Measurements from ENCODE around the gene USF2. TPM values are rescaled to one million over a fixed set of nuclear protein-coding genes. Genes with fewer than 3 reads are reported as not detected.

Gene USF2
- total RNA-seq, 2 donors from 2014 or later, result 86.5 to 108 TPM

- Histone ChIP-seq H3K9ac (ENCODE audit: low read depth in 2 of 2, low read length in 2 of 2) (no peak overlapping the region), H3K9me3 (no peaks in the 10 kb centered on the region), H3K27ac (no peak overlapping the region), H3K4me1 (no peaks in the 10 kb centered on the region), H3K36me3 (no peaks in the 10 kb centered on the region), H3K27me3 (no peaks in the 10 kb centered on the region), H3K4me3 (no peak overlapping the region)
- intact Hi-C loops (cut with DNase I), result no loop called here
- peak; percentile 32 for DNase-seq
- no peak for TF ChIP-seq CTCF (IDR thresholded peaks at IDR 0.05)
These were observed 50.1 kb downstream of the USF2 start for GRCh38 chr19:35318679-35319448.

- Histone ChIP-seq H3K27me3 (no peaks in the 10 kb centered on the region), H3K4me1 (no peaks in the 10 kb centered on the region), H3K9ac (ENCODE audit: low read depth in 2 of 2, low read length in 2 of 2) (no peak overlapping the region), H3K36me3 (no peaks in the 10 kb centered on the region), H3K27ac (no peak overlapping the region), H3K9me3 (no peaks in the 10 kb centered on the region), H3K4me3 (no peak overlapping the region)
- TF ChIP-seq CTCF (IDR thresholded peaks at IDR 0.05), result no peak
- no peak for DNase-seq
- intact Hi-C loops (cut with DNase I), result no loop called here
These were observed 51.4 kb downstream of the USF2 start for GRCh38 chr19:35320065-35320713.

GRCh38 chr19:35321291-35321690 is 52.5 kb downstream of the USF2 start:
- Histone ChIP-seq H3K4me3 (no peak overlapping the region), H3K9me3 (no peaks in the 10 kb centered on the region), H3K36me3 (no peaks in the 10 kb centered on the region), H3K4me1 (no peaks in the 10 kb centered on the region), H3K27ac (no peak overlapping the region), H3K27me3 (no peaks in the 10 kb centered on the region), H3K9ac (ENCODE audit: low read depth in 2 of 2, low read length in 2 of 2) (no peak overlapping the region)
- TF ChIP-seq CTCF (IDR thresholded peaks at IDR 0.05), result no peak
- DNase-seq, result no peak
- intact Hi-C loops (cut with DNase I), result no loop called here

- Histone ChIP-seq H3K9me3 (no peaks in the 10 kb centered on the region), H3K4me1 (no peaks in the 10 kb centered on the region), H3K36me3 (no peaks in the 10 kb centered on the region), H3K4me3 (no peak overlapping the region), H3K9ac (ENCODE audit: low read depth in 2 of 2, low read length in 2 of 2) (no peak overlapping the region), H3K27me3 (no peaks in the 10 kb centered on the region), H3K27ac (no peak overlapping the region)
- intact Hi-C loops (cut with DNase I), result no loop called here
- TF ChIP-seq CTCF (IDR thresholded peaks at IDR 0.05), result no peak
- no peak for DNase-seq
These were observed 53.3 kb downstream of the USF2 start for GRCh38 chr19:35322014-35322413.

GRCh38 chr19:35327642-35328041 is 58.9 kb downstream of the USF2 start:
- Histone ChIP-seq H3K9ac (ENCODE audit: low read depth in 2 of 2, low read length in 2 of 2) (no peak overlapping the region), H3K9me3 (no peaks in the 10 kb centered on the region), H3K27me3 (no peaks in the 10 kb centered on the region), H3K4me3 (no peak overlapping the region), H3K4me1 (no peaks in the 10 kb centered on the region), H3K27ac (no peak overlapping the region), H3K36me3 (no peaks in the 10 kb centered on the region)
- intact Hi-C loops (cut with DNase I), result no loop called here
- TF ChIP-seq CTCF (IDR thresholded peaks at IDR 0.05), result no peak
- DNase-seq, result no peak

Measured in colonic mucosa (tissue), 4 donors.